Mesendoderm (in vitro differentiated cells): ENCODE results near the gene LATS2.

Experiments
- DNase-seq: peaks from one replicate; pipeline ENCODE4 v3.0.0; 2013
- H2AK5ac ChIP-seq: 2 replicates; pipeline ENCODE4 v1.6.1; 2013; ENCODE audit warnings: low read length, inconsistent platforms
- H2BK120ac ChIP-seq: 2 replicates; pipeline ENCODE4 v1.6.1; 2013; ENCODE audit warnings: low read depth, mild to moderate bottlenecking, low read length, moderate library complexity, mixed read lengths
- H2BK15ac ChIP-seq: replicated peaks from 2 replicates; pipeline ENCODE4 v1.6.1; 2013; ENCODE audit warnings: low read depth, mild to moderate bottlenecking, moderate library complexity
- H2BK5ac ChIP-seq: 2 replicates; pipeline ENCODE4 v1.6.1; 2013; ENCODE audit warnings: low read length, inconsistent platforms
- H3K18ac ChIP-seq: 2 replicates; pipeline ENCODE4 v1.6.1; 2013; ENCODE audit warnings: mild to moderate bottlenecking, low read length, mixed read lengths
- H3K23ac ChIP-seq: one replicate; pipeline ENCODE4 v1.6.1; 2013; ENCODE audit warnings: low read length
- H3K27ac ChIP-seq: 2 replicates; pipeline ENCODE4 v1.5.1; 2013; ENCODE audit warnings: low read depth, mild to moderate bottlenecking, inconsistent platforms, low read length, moderate library complexity
- H3K27me3 ChIP-seq: 2 replicates; pipeline ENCODE4 v1.6.1; 2013; ENCODE audit warnings: low read length, control low read depth, mild to moderate bottlenecking, inconsistent platforms; ENCODE audit not compliant: insufficient read depth, poor library complexity
- H3K36me3 ChIP-seq: 2 replicates; pipeline ENCODE4 v1.6.1; 2013; ENCODE audit warnings: low read length, inconsistent platforms; ENCODE audit not compliant: control insufficient read depth, insufficient read depth
- H3K4ac ChIP-seq: one replicate; pipeline ENCODE4 v1.6.1; 2013; ENCODE audit warnings: low read depth, mild to moderate bottlenecking, low read length, moderate library complexity
- H3K4me1 ChIP-seq: 2 replicates; pipeline ENCODE4 v1.6.1; 2013; ENCODE audit warnings: low read depth, low read length, inconsistent platforms; ENCODE audit not compliant: control insufficient read depth
- H3K4me2 ChIP-seq: 2 replicates; pipeline ENCODE4 v1.6.1; 2013; ENCODE audit warnings: low read length
- H3K4me3 ChIP-seq: 2 replicates; pipeline ENCODE4 v1.5.1; 2013; ENCODE audit warnings: mild to moderate bottlenecking, low read length
- H3K56ac ChIP-seq: one replicate; pipeline ENCODE4 v1.6.1; 2013; ENCODE audit warnings: low read length
- H3K79me1 ChIP-seq: 2 replicates; pipeline ENCODE4 v1.6.1; 2013; ENCODE audit warnings: low read length, inconsistent platforms
- H3K79me2 ChIP-seq: 2 replicates; pipeline ENCODE4 v1.6.1; 2013; ENCODE audit warnings: mild to moderate bottlenecking, low read length; ENCODE audit not compliant: control insufficient read depth, insufficient read depth
- H3K9ac ChIP-seq: 2 replicates; pipeline ENCODE4 v1.6.1; 2013; ENCODE audit warnings: low read length, inconsistent platforms
- H4K5ac ChIP-seq: one replicate; pipeline ENCODE4 v1.6.1; 2013; ENCODE audit warnings: low read length
- H4K8ac ChIP-seq: one replicate; pipeline ENCODE4 v1.6.1; 2013; ENCODE audit warnings: low read depth, mild to moderate bottlenecking, control low read depth, low read length, moderate library complexity
- WGBS: extraction: QIAGEN DNeasy Blood & Tissue Kit; methylation state at CpG from one replicate; pipeline ENCODE4 v1.1.7; 2013; ENCODE audit warnings: low lambda C conversion rate, missing lambda C conversion rate; ENCODE audit not compliant: insufficient coverage; ENCODE audit errors: extremely low coverage; 5-methylcytosine and 5-hydroxymethylcytosine counted together

LATS2 gene

GRCh38 chr13:20977394-20977793 is 84.0 kb downstream of the LATS2 start:
- Histone ChIP-seq H3K4me1 (no peaks in the 10 kb centered on the region), H3K18ac (no peak overlapping the region), H3K4me3 (no peak overlapping the region), H3K23ac (no peak overlapping the region), H4K5ac (no peak overlapping the region), H3K4ac (no peak overlapping the region), H3K27me3 (no peaks in the 10 kb centered on the region), H2BK120ac (no peak overlapping the region), H3K56ac (no peak overlapping the region), H4K8ac (no peak overlapping the region), H3K79me2 (no peaks in the 10 kb centered on the region), H3K4me2 (no peak overlapping the region), H2BK15ac (no peak overlapping the region), H3K27ac (no peak overlapping the region), H2AK5ac (no peak overlapping the region), H2BK5ac (no peak overlapping the region), H3K36me3 (peaks cover 21% of the 10 kb centered on the region), H3K9ac (no peak overlapping the region), H3K79me1 (no peaks in the 10 kb centered on the region)
- WGBS = no CpG with 5 or more reads among the region's 2 CpGs
- DNase-seq = no peak

- H3K79me1 ChIP-seq = no peaks in the 10 kb centered on the region
- no peak overlapping the region for H2BK5ac ChIP-seq
- no peak for DNase-seq
- H3K4me1 ChIP-seq = no peaks in the 10 kb centered on the region
- no CpG with 5 or more reads among the region's 20 CpGs for WGBS
- H2BK15ac ChIP-seq = no peak overlapping the region
- no peaks in the 10 kb centered on the region for H3K79me2 ChIP-seq
- H3K4me2 ChIP-seq = no peak overlapping the region
- no peak overlapping the region for H2BK120ac ChIP-seq
- H3K18ac ChIP-seq = no peak overlapping the region
- no peak overlapping the region for H2AK5ac ChIP-seq
- no peak overlapping the region for H3K27ac ChIP-seq
- H3K36me3 ChIP-seq = peaks cover 11% of the 10 kb centered on the region
- no peaks in the 10 kb centered on the region for H3K27me3 ChIP-seq
- H3K4ac ChIP-seq = no peak overlapping the region
- H3K56ac ChIP-seq = no peak overlapping the region
- H4K5ac ChIP-seq = no peak overlapping the region
- no peak overlapping the region for H3K4me3 ChIP-seq
- no peak overlapping the region for H3K9ac ChIP-seq
- no peak overlapping the region for H3K23ac ChIP-seq
- no peak overlapping the region for H4K8ac ChIP-seq
Observed at GRCh38 chr13:20974981-20975585, 86.3 kb downstream of the LATS2 start.

GRCh38 chr13:20973886-20974425 is 87.4 kb downstream of the LATS2 start:
- H3K56ac ChIP-seq = no peak overlapping the region
- H3K4me1 ChIP-seq = no peaks in the 10 kb centered on the region
- H3K79me1 ChIP-seq = no peaks in the 10 kb centered on the region
- DNase-seq = no peak
- H2BK15ac ChIP-seq = no peak overlapping the region
- no peak overlapping the region for H3K4ac ChIP-seq
- WGBS = no CpG with 5 or more reads among the region's 8 CpGs
- no peak overlapping the region for H2BK120ac ChIP-seq
- H2BK5ac ChIP-seq = no peak overlapping the region
- no peak overlapping the region for H3K4me2 ChIP-seq
- H3K18ac ChIP-seq = no peak overlapping the region
- H3K9ac ChIP-seq = no peak overlapping the region
- no peak overlapping the region for H3K27ac ChIP-seq
- no peaks in the 10 kb centered on the region for H3K79me2 ChIP-seq
- H3K36me3 ChIP-seq = peaks cover 8% of the 10 kb centered on the region
- no peak overlapping the region for H2AK5ac ChIP-seq
- H4K5ac ChIP-seq = no peak overlapping the region
- no peak overlapping the region for H3K23ac ChIP-seq
- H3K27me3 ChIP-seq = no peaks in the 10 kb centered on the region
- H3K4me3 ChIP-seq = no peak overlapping the region
- H4K8ac ChIP-seq = no peak overlapping the region

- Histone ChIP-seq H3K18ac (no peak overlapping the region), H3K4me3 (no peak overlapping the region), H4K5ac (no peak overlapping the region), H3K27me3 (no peaks in the 10 kb centered on the region), H3K23ac (no peak overlapping the region), H3K36me3 (peaks cover 8% of the 10 kb centered on the region), H2BK5ac (no peak overlapping the region), H3K9ac (no peak overlapping the region), H2BK120ac (no peak overlapping the region), H3K4ac (no peak overlapping the region), H3K79me2 (no peaks in the 10 kb centered on the region), H3K4me2 (no peak overlapping the region), H2AK5ac (no peak overlapping the region), H3K4me1 (no peaks in the 10 kb centered on the region), H3K56ac (no peak overlapping the region), H4K8ac (no peak overlapping the region), H3K27ac (no peak overlapping the region), H3K79me1 (no peaks in the 10 kb centered on the region), H2BK15ac (no peak overlapping the region)
- DNase-seq = no peak
- no CpG with 5 or more reads among the region's 2 CpGs for WGBS
Observed at GRCh38 chr13:20972731-20973130, 88.7 kb downstream of the LATS2 start.

- Histone ChIP-seq H2BK120ac (no peak overlapping the region), H3K27ac (no peak overlapping the region), H3K56ac (no peak overlapping the region), H4K8ac (no peak overlapping the region), H3K4me2 (no peak overlapping the region), H3K27me3 (no peaks in the 10 kb centered on the region), H2AK5ac (no peak overlapping the region), H4K5ac (no peak overlapping the region), H3K4me1 (no peaks in the 10 kb centered on the region), H3K18ac (no peak overlapping the region), H3K36me3 (peaks cover 5% of the 10 kb centered on the region), H2BK5ac (no peak overlapping the region), H3K4me3 (no peak overlapping the region), H3K23ac (no peak overlapping the region), H3K9ac (no peak overlapping the region), H3K4ac (no peak overlapping the region), H2BK15ac (no peak overlapping the region), H3K79me1 (no peaks in the 10 kb centered on the region), H3K79me2 (no peaks in the 10 kb centered on the region)
- WGBS = no CpG with 5 or more reads among the region's 1 CpG
- no peak for DNase-seq
Observed at GRCh38 chr13:20969182-20969581, 92.2 kb downstream of the LATS2 start.

- no peak overlapping the region for H3K9ac ChIP-seq
- H3K79me1 ChIP-seq = no peaks in the 10 kb centered on the region
- H3K18ac ChIP-seq = no peak overlapping the region
- H3K27ac ChIP-seq = no peak overlapping the region
- H3K79me2 ChIP-seq = no peaks in the 10 kb centered on the region
- peaks cover 2% of the 10 kb centered on the region for H3K36me3 ChIP-seq
- H4K8ac ChIP-seq = no peak overlapping the region
- H3K23ac ChIP-seq = no peak overlapping the region
- no peaks in the 10 kb centered on the region for H3K27me3 ChIP-seq
- H3K4me3 ChIP-seq = no peak overlapping the region
- H4K5ac ChIP-seq = no peak overlapping the region
- H2BK5ac ChIP-seq = no peak overlapping the region
- no peak for DNase-seq
- H3K4me1 ChIP-seq = no peaks in the 10 kb centered on the region
- H3K4ac ChIP-seq = no peak overlapping the region
- H2BK15ac ChIP-seq = no peak overlapping the region
- H3K4me2 ChIP-seq = no peak overlapping the region
- no peak overlapping the region for H3K56ac ChIP-seq
- no CpG with 5 or more reads among the region's 2 CpGs for WGBS
- H2AK5ac ChIP-seq = no peak overlapping the region
- H2BK120ac ChIP-seq = no peak overlapping the region
Observed at GRCh38 chr13:20968745-20969144, 92.6 kb downstream of the LATS2 start.
